GM23338 (cell line): Measurements from ENCODE around the gene SF3B4.

ENCODE experiments used
- CREB1 ChIP-seq: fragments of 250-450 bp; sonication (Bioruptor Pico); IDR thresholded peaks from 2 replicates; pipeline ENCODE4 v1.5.0; 2020; ENCODE audit warnings: low read depth, mild to moderate bottlenecking, moderate library complexity
- EZH2 ChIP-seq: fragments of 200-600 bp; sonication (generic); IDR thresholded peaks from one replicate; pipeline ENCODE4 v1.8.0; 2017; ENCODE audit warnings: antibody characterized with exemption, mild to moderate bottlenecking, low read depth; ENCODE audit not compliant: unreplicated experiment
- EZH2phosphoT487 ChIP-seq: fragments of 200-600 bp; sonication (generic); IDR thresholded peaks from one replicate; pipeline ENCODE4 v1.8.1; 2018; ENCODE audit warnings: antibody characterized with exemption; ENCODE audit not compliant: unreplicated experiment
- JUNB ChIP-seq: IDR thresholded peaks from one replicate; pipeline ENCODE4 v1.6.1; 2016; ENCODE audit warnings: antibody characterized with exemption; ENCODE audit not compliant: unreplicated experiment
- NANOG ChIP-seq: IDR thresholded peaks from 2 replicates; pipeline ENCODE4 v1.6.1; 2016; ENCODE audit warnings: antibody characterized with exemption, borderline replicate concordance
- POLR2AphosphoS5 ChIP-seq: IDR thresholded peaks from 2 replicates; pipeline ENCODE4 v1.6.1; 2016; ENCODE audit warnings: antibody characterized with exemption, low read depth
- STAT1 ChIP-seq: IDR thresholded peaks from one replicate; pipeline ENCODE4 v1.6.1; 2016; ENCODE audit warnings: antibody characterized with exemption; ENCODE audit not compliant: unreplicated experiment
- TF ChIP-seq, protein P1 (sequence below), 2 experiments: fragments of 200-600 bp in 1 of 2; sonication (generic) in 1 of 2; conservative IDR thresholded peaks; 2 replicates each; pipeline versions ENCODE4 v1.5.1 to v1.6.1; 2016 to 2017; ENCODE audit warnings: antibody characterized with exemption in 2 of 2, low read depth in 2 of 2, mild to moderate bottlenecking in 2 of 2, moderate library complexity in 1 of 2
- TF ChIP-seq, protein P2 (sequence below): IDR thresholded peaks from one replicate; pipeline ENCODE4 v1.6.1; 2018; ENCODE audit warnings: antibody characterized with exemption; ENCODE audit not compliant: unreplicated experiment

DNA sequence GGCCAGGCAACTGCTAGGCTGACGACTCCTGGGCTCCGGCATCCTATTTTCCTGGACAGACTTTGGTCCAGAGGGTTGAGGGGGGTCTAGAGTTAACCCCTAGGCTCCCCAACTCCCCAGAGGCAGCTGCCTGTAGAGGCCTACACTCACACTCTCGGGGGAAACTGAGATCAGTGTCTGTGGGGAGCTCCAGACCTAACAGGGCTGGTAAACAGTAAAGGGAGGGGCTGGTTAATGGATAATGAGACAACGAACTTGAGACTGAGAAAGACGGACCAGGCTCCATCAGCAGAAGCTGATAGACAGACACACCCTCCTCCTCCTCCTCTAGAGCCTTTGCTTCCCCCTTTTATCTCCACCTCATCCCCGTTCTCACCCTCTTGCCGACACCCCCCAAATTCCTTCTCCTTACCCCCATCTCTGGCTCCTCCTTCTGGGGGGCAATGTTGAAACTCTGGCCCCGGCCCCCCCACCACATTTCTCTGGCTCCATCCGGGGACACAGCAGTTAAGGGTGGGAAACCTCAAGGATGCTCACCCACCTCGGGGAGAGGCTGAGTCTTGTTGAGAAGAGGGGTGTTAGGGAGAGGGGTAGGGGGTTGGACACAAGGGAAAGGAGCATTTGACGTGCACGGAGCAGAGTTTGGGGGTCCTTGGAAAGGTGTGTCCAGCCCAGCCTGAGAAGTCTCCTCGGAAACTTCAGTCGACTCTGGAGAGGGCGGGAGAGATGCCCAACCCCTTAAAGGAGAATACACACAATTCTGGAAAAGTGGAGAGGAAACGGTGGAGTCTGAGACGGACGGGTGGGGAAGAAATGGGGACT is 8.8 kb upstream of the SF3B4 start, which contains the start of gene MTMR11:
- no peak for TF ChIP-seq POLR2AphosphoS5
- TF ChIP-seq, protein P1, sequence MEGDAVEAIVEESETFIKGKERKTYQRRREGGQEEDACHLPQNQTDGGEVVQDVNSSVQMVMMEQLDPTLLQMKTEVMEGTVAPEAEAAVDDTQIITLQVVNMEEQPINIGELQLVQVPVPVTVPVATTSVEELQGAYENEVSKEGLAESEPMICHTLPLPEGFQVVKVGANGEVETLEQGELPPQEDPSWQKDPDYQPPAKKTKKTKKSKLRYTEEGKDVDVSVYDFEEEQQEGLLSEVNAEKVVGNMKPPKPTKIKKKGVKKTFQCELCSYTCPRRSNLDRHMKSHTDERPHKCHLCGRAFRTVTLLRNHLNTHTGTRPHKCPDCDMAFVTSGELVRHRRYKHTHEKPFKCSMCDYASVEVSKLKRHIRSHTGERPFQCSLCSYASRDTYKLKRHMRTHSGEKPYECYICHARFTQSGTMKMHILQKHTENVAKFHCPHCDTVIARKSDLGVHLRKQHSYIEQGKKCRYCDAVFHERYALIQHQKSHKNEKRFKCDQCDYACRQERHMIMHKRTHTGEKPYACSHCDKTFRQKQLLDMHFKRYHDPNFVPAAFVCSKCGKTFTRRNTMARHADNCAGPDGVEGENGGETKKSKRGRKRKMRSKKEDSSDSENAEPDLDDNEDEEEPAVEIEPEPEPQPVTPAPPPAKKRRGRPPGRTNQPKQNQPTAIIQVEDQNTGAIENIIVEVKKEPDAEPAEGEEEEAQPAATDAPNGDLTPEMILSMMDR (conservative IDR thresholded peaks at IDR 0.05; ENCODE audit: low read depth in 2 of 2): no peak
- TF ChIP-seq EZH2: no peak
- TF ChIP-seq EZH2phosphoT487: no peak
- TF ChIP-seq, protein P2, sequence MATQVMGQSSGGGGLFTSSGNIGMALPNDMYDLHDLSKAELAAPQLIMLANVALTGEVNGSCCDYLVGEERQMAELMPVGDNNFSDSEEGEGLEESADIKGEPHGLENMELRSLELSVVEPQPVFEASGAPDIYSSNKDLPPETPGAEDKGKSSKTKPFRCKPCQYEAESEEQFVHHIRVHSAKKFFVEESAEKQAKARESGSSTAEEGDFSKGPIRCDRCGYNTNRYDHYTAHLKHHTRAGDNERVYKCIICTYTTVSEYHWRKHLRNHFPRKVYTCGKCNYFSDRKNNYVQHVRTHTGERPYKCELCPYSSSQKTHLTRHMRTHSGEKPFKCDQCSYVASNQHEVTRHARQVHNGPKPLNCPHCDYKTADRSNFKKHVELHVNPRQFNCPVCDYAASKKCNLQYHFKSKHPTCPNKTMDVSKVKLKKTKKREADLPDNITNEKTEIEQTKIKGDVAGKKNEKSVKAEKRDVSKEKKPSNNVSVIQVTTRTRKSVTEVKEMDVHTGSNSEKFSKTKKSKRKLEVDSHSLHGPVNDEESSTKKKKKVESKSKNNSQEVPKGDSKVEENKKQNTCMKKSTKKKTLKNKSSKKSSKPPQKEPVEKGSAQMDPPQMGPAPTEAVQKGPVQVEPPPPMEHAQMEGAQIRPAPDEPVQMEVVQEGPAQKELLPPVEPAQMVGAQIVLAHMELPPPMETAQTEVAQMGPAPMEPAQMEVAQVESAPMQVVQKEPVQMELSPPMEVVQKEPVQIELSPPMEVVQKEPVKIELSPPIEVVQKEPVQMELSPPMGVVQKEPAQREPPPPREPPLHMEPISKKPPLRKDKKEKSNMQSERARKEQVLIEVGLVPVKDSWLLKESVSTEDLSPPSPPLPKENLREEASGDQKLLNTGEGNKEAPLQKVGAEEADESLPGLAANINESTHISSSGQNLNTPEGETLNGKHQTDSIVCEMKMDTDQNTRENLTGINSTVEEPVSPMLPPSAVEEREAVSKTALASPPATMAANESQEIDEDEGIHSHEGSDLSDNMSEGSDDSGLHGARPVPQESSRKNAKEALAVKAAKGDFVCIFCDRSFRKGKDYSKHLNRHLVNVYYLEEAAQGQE: no peak
- no peak for TF ChIP-seq JUNB
- no peak for TF ChIP-seq NANOG
- no peak for TF ChIP-seq CREB1 (CRISPR knock-in tag)
- no peak for TF ChIP-seq STAT1
